GM19238 (cell line): Measurements from ENCODE around the gene OXCT1.
A peak's percentile ranks its signal among the peaks of the same experiment; 100 is the strongest.
"Not testable (repeated sequence)": the region's sequence is repeated elsewhere in the genome, so short reads cannot be mapped to it uniquely, and the experiment has no call there.

Source experiments
- DNase-seq: peaks from one replicate; pipeline ENCODE4 v3.0.0; 2011; ENCODE audit warnings: low spot score; ENCODE audit not compliant: insufficient read length

Gene OXCT1

GRCh38 chr5:41776435-41776834, 93.8 kb downstream of the OXCT1 start:
- DNase-seq, result no peak

DNA sequence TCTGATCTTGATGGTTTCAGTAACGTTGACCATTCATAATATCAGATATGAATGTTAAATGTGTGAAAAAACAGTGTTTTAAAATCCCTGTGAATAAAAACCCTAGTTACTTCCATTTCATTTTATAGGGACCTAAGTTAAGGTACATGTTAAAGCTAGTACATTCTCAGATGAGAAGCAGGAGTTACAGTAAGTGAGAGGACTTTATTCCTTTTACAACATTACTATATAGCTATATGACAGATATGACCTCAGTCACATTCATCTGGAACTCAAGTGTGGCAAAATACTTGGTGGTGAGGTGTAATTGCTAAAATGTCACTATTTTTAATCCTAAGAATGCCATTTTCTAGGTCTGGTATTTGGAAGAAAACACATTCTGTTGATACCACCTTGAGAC, 96.4 kb downstream of the OXCT1 start:
- no peak for DNase-seq

DNA sequence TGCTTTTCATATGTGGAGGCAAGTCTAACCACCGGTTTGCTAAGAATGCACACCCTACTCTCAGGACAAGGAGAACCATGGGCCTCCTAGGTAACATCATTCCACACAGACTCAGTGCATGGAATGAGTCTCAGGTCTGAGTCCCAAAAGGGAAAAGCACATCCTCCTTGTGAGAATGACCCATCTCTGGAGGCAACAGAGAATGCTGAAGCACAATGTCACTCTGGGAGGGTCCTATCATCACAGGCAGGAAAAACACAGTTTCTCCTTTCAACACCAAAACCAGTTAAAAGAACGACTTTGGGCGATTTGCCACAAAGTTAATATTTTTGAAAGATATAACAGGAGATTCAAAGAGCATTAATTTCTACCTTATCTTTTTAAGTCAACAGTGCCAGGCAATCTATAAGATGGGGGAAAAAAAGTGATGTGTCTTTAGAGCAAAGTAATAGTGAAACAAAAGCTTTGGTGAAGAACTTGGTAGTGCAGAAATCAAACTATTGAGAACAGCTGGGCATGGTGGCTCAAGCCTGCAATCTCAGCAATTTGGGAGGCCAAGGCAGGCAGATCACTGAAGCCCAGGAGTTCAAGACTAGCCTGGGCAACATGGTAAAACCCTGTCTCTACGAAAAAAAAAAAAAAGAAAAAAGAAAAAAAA, 97.3 kb downstream of the OXCT1 start:
- no peak for DNase-seq

- no peak for DNase-seq
These were observed 98.2 kb downstream of the OXCT1 start for GRCh38 chr5:41772056-41772455.

DNA sequence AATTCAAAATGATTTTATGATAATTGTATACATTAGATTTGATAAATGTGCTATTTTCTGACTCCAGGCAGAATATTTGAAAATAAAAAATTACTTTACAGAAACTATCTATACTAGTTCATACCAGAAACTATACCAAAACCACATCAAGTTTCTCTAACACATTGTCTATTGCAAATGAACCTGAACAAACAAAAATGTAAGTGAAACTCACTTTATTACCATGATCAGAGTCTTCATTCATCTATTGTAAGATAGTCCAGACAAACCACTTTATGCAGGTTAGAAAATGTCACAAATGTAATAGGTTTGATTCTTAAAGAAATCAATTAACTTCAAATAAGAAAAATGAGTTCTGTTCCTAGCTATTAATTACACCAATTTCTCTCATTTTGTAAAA, 99.4 kb downstream of the OXCT1 start:
- no peak for DNase-seq

GRCh38 chr5:41768692-41769091, 101.5 kb downstream of the OXCT1 start:
- DNase-seq, result no peak

DNA sequence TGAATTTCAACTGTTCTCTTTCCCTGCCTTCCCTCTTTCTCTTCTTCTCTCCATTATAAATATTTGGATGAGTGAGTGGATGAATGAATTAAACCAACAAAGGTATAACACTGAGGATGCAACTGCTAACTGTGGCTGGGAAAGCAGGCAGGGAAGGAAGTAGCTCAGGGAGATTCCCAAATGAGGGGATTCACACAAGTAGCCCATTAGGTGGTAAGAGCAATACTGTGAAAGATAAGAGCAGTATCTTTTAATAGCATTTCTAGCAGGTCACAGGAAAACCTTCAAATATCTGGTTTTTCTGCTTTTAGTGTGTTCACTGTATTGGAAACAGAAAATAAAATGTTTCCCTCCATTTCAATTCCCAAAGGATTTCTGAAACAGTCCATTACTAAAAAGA, 105.6 kb downstream of the OXCT1 start:
- no peak for DNase-seq

DNA sequence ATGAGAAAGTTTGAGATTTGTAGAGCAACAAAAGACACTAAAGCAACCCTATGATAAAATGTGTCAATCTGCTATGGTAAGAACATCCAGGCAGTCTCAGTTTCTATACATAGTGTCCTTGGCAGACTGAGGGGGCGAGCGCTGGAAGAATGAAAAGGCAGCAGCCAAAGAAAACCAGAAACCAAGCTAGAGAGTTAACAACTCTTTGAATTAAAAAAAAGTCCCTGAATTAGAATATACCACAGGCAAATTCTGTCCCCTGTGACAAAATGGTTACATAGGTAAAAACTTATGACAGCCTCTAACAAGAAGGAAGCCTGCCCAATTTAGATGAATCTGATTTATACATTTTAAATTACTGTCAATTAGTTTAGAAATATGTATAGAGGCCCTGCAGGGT, 106.7 kb downstream of the OXCT1 start:
- DNase-seq, result no peak

DNA sequence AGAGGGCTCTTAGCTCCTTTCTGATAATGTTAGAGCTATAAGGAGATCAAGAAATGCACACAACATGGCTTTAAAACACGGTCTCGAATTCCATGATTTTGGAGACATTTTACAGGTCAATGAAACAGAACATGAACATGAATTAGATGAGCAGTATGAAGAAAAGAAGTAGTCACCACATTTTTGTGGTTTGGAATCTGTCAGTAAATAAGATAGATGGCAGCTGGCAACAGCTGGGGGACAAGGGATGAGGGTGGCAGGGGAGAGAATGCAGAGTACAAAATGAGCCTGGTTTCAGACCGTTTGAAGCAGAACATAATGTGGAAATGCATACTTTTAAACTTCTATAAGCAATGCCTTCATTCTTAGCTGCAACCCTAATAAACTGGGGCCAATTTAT, 107.1 kb downstream of the OXCT1 start:
- DNase-seq, result no peak

- no peak for DNase-seq
These were observed 107.8 kb downstream of the OXCT1 start for GRCh38 chr5:41762426-41762825.

DNA sequence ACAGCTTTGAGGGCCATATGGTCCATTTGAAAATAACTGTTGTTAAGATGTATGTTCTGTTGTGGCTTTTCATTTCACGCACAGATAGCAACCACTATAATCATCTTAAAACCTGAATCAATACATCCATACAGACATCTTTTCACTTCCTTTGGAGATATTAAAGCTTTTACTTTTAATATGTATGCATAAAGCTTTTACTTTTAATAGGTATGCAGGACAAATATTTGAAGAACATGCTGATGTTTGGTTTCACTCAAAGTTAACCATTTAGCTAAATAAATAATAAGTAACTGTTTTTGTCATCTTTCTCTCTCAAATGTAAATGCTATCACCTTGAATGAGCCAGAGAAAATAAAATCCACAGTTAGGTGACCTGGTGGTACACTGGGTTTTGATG, 108.6 kb downstream of the OXCT1 start:
- DNase-seq, result no peak

- no peak for DNase-seq
These were observed 114.5 kb downstream of the OXCT1 start for GRCh38 chr5:41755705-41756104.

DNA sequence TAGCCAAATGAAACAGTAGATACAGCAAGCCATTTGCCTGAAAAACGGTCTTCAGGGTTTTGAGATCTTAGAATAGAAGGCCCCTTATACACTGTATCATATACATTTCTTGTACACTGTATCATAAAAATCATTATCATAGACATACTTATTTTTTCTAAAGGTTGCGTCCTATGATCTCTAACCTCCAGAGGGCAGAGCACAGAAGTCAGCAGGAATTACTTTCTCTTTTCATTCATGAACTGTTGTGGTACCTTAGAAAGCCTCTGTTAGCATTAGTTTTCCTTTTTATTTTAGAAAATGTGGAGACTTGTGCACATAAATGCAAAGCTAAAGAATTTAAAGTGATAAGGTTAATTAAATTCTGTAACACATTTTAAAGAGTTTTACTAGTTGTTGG, 115.4 kb downstream of the OXCT1 start:
- DNase-seq, result no peak

- DNase-seq, result no peak
These were observed 118.4 kb downstream of the OXCT1 start for GRCh38 chr5:41751867-41752266.

DNA sequence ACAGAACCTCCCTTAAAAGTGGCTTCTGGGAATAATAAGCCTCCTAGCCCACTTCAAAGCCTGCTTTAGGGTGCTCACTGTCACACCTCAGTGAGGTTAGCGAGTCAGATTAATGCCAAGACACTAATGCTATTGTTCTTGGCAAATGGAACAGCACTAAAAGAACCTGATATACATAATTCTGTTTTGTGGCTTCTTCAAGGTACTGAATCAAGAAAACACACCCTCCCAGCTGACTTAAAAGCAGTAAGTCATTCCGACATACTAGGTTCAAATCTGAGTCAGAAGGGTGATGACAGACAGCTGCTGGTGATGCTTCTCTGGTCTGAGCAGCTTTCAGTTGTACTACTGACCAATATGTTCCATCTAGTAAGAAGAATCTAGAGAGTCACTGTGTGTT, 121.6 kb downstream of the OXCT1 start:
- peak; percentile 7 for DNase-seq

DNA sequence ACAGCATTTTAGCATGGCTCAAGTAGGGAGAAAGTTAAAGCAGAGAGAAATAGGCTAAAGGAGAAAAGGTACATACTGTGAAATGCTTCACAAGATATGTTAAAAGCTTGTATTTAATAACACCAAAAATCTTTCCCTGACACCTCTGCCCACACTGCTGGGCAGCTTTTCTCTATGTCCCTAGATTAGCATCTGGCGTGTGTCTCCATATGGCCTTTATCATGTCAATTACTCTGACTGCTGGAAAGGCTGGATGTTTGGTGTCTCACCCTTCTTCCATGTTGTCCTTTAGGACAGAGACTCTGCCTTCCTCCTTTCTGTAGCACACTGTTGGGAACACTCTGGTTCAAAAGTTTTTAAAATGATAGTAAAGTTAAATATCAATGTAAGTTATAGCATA, 122.5 kb downstream of the OXCT1 start:
- DNase-seq, result no peak

GRCh38 chr5:41747301-41747700, 122.9 kb downstream of the OXCT1 start:
- no peak for DNase-seq

- DNase-seq, result not testable (repeated sequence)
These were observed 127.6 kb downstream of the OXCT1 start for GRCh38 chr5:41742608-41743007.

GRCh38 chr5:41738710-41739354, 131.4 kb downstream of the OXCT1 start:
- no peak for DNase-seq

DNA sequence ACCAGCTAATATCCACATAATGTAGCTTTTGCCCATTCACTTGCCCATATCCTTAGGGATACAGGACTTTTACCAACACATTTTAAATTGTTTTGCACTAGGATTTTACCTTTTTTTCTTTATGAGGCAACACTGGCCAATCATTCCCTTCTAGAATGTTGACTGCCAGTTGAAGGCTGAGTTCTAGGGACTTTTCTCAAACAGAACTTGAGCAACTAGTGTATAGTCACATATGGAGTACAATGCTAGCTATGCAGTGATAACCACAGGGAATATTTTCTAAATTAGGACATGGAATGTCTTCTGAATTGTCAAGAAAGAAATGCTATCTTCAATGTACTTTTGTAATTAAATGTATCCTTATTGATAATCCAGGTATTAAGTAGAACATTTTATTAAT, 133.6 kb downstream of the OXCT1 start:
- no peak for DNase-seq

DNA sequence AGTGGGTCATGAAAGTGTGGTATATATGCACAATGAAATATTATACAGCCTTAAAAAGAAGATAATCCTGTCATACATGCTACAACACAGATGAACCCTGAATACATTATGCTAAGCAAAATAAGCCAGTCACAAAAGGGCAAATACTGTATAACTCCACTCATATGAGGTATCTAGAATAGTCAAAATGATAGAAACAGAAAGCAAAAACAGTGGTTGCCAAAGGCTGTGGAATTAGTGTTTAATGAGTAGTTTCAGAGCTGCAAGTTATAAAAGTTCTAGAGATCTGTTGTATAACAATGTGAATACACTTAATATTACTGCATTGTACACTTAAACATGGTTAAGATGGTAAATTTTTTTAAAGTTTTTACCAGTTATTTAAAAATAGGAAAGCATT, 135.0 kb downstream of the OXCT1 start:
- no peak for DNase-seq

GRCh38 chr5:41729381-41729780, 140.8 kb downstream of the OXCT1 start:
- DNase-seq, result not testable (repeated sequence)

GRCh38 chr5:41728281-41728680, 141.9 kb downstream of the OXCT1 start:
- DNase-seq, result no peak
